Caki2 (cell line): ENCODE results near the gene MAGEB3. TPM values are rescaled to one million over a fixed set of nuclear protein-coding genes. Genes with fewer than 3 reads are reported as not detected.
A peak's percentile ranks its signal among the peaks of the same experiment; 100 is the strongest.
"Not testable (repeated sequence)": the region's sequence is repeated elsewhere in the genome, so short reads cannot be mapped to it uniquely, and the experiment has no call there.

ENCODE experiments used
- DNase-seq: peaks from one replicate; pipeline ENCODE4 v3.0.0-alpha.2; 2015; ENCODE audit warnings: low read depth
- in situ Hi-C: cut with HindIII; loops from 2 replicates; pipeline ENCODE4 v1.10.0; 2016; ENCODE audit warnings: low sequenced_read_pairs, low pct_unique_long_range_greater_than_20kb, mixed read lengths
- total RNA-seq: library from RNA; depleted of rRNA; stranded (reverse); fragments of >200 nt; shearing (Covaris generic); gene quantifications from 2 replicates; pipeline ENCODE4 v1.2.3, GENCODE V29; 2014; ENCODE audit warnings: low replicate concordance; rRNA removed

MAGEB3 gene, protein sequence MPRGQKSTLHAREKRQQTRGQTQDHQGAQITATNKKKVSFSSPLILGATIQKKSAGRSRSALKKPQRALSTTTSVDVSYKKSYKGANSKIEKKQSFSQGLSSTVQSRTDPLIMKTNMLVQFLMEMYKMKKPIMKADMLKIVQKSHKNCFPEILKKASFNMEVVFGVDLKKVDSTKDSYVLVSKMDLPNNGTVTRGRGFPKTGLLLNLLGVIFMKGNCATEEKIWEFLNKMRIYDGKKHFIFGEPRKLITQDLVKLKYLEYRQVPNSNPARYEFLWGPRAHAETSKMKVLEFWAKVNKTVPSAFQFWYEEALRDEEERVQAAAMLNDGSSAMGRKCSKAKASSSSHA
- total RNA-seq, result not detected in 2 replicates

DNA sequence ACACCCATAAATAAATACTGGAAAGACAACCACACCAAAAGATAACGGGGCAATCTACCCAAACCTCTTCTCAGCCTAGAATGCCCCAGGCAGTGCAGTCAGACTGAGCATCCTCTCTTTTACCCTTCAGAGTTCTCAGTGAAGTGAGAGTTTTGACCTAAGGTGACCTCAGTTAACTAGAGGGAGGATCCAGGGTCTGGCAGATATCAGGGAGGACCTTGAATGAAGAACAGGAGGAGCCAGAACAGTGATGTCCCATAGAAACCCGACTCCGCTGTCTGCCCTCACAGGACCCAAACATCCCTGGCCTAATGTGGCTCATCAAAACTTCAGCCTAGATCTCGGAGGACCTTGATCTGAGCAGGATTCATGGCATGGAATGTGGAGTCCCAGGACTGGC lies at the start of gene MAGEB3:
TSS of gene MAGEB3 (plus strand) at position 263 of the 400 bp plus-strand sequence. CDS start 5,268 bp downstream, outside the sequence.
- in situ Hi-C loops, result no loop called here
- DNase-seq, result no peak

DNA sequence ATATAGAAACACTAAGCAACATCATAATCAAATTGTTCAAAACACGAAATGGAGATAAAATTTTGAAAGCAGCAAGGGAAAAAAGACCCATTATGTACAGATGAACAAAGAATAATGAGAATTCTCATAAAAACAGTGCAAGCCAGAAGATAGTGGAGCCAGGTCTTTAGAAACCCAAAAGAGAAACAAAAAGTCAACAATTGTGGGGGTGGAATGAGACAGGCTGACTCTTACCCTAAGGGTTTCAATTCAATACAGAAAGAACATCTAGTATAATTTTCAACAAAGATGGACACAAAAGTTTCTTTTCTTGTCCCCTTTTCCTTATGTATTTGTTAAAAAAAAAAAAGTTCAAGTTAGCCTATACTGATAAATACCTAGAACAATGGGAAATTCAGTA lies 49.1 kb upstream of the MAGEB3 start:
- in situ Hi-C loops, result no loop called here

DNA sequence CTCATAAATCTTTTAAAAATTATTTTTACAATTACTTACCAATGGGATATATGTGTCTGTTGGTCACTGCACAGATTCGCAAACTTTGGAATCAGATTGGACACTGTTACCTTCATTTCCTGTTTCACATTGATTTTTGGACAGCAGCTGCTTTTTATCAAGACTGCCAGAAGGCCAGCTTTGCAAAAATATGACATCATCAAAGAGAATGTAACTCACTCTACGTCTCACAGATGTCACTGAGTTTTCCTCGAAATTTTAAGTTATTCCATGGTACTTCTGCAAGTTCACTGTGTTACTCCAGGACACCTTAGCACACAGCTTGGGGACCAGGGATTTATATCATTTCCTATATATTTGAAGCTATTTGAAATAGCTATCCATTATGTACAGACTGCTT lies 46.9 kb upstream of the MAGEB3 start:
- in situ Hi-C loops, result no loop called here
- DNase-seq, result no peak

More for the DNA sequence above, 49.1 kb upstream of the MAGEB3 start:
- no peak for DNase-seq

DNA sequence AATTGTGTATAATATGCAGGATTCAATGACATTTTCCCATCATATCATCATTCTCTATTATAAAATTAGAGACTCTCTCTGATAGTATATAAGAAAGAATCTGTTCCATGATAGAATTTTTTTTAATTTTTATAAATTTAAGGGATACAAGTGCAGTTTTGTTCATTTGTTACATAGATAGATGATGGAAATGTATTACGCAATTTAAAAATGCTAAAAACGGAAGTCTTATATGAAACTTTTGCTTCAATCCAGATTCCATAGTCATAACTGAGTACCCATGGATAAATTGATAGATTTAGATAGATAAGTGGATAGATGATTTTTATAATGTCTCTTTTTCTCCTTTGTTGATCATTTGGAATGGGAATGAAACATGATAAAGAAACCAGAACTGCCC lies 40.0 kb upstream of the MAGEB3 start:
- no peak for DNase-seq
- in situ Hi-C loops, result no loop called here

DNA sequence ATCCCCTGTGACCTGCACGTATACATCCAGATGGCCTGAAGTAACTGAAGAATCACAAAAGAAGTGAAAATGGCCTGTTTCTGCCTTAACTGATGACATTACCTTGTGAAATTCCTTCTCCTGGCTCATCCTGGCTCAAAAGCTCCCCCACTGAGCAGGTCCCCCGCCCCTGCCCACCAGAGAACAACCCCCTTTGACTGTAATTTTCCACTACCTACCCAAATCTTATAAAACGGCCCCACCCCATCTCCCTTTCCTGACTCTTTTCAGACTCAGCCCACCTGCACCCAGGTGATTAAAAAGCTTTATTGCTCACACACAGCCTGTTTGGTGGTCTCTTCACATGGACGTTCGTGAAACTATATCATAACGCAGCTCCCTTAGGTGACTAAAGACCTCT lies 36.5 kb upstream of the MAGEB3 start:
- DNase-seq, in situ Hi-C loops: not testable (repeated sequence)

- in situ Hi-C loops, result no loop called here
- no peak for DNase-seq
Measured at GRCh38 chrX:30196322-30196721, 34.1 kb upstream of the MAGEB3 start.

DNA sequence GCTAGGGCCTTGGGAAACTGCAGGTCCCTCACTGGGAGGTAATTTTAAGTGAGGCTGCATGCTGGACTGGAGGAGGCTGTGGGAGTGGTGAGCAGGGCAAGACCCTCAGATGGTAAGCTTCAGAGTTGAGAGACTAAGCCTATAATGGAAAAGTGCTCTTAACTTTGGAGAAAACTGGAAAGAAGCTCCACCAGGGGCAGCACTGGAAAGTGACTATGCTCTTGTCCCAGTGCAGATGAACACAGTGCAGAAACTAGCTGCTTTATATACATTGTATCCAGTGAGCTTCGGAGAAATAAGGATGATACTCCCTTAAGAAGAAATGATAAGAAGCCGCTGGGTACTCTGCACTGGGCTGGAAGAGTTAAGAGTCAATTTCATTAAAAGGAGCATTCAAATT lies 18.3 kb upstream of the MAGEB3 start:
- DNase-seq, result no peak
- in situ Hi-C loops, result no loop called here

- in situ Hi-C loops, result no loop called here
- no peak for DNase-seq
Measured at GRCh38 chrX:30215357-30215843, 15.1 kb upstream of the MAGEB3 start, which contains the start of gene MAGEB2. MAGEB2 (plus strand) TSS chrX:30215563; CDS start chrX:30218581, 3,018 bp downstream.

- DNase-seq, result no peak
- in situ Hi-C loops, result no loop called here
Measured at GRCh38 chrX:30217465-30217864, 13.0 kb upstream of the MAGEB3 start.

DNA sequence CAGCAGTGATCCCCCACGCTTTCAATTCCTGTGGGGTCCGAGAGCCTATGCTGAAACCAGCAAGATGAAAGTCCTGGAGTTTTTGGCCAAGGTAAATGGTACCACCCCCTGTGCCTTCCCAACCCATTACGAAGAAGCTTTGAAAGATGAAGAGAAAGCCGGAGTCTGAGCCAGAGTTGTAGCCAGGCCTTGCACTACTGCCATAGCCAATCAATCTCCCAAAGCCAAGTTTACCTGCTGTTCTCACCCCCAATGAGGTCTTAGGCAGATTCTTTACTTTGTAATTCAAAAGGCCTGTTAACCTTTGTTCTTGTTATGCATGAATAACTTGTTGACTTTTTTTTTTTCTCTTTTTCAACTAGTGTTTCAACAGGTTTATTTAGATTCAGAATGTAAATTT lies 11.1 kb upstream of the MAGEB3 start:
- no peak for DNase-seq
- in situ Hi-C loops, result no loop called here

- DNase-seq, result no peak
- in situ Hi-C loops, result no loop called here
Measured at GRCh38 chrX:30220661-30221060, 9.8 kb upstream of the MAGEB3 start.

DNA sequence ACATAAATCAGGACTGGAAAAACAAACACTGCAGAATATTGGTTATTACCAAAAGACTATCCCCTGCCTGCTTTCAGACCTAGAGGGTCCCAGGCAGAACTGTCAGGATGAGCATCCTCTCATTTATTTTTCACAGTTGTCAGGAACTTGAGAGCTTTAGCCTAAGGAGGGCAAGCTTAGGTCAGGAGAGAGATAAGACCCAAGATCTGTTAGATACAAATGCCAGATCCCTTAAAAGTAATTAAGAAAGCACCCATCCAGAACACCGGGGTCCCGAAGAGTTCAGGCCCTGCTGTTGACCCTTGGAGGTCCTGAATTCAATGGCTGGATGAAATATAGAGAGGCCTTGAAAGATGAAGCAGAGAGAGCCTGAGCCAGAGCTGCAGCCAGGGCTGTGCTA lies 5.9 kb upstream of the MAGEB3 start:
- peak; percentile 9 for DNase-seq
- in situ Hi-C loops, result no loop called here

DNA sequence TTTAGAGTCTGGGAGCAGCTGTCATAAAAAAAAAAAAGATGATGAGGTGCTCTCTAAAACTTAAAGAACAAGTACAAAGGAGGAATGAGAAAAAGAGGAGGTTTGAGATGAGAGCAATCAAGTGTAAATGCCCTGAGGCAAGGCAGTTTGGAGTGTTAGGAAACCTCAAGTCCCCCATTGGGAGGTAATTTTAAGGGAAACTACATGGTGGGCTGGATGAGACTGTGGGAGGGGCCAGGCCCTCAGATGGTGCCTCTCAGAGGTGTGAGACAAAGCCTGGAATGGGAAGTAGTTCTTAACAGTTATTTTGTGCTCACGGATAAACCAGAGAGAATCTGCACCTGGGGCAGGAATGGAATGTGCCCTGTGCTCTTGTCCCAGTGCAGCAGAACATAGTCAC lies 1.9 kb upstream of the MAGEB3 start:
- DNase-seq, result no peak
- in situ Hi-C loops, result no loop called here

- no peak for DNase-seq
- in situ Hi-C loops, result no loop called here
Measured at GRCh38 chrX:30241724-30242415, 11.4 kb downstream of the MAGEB3 start, which contains the start of gene MAGEB4. MAGEB4 (plus strand) TSS chrX:30242000; CDS start chrX:30242136, 136 bp downstream.

DNA sequence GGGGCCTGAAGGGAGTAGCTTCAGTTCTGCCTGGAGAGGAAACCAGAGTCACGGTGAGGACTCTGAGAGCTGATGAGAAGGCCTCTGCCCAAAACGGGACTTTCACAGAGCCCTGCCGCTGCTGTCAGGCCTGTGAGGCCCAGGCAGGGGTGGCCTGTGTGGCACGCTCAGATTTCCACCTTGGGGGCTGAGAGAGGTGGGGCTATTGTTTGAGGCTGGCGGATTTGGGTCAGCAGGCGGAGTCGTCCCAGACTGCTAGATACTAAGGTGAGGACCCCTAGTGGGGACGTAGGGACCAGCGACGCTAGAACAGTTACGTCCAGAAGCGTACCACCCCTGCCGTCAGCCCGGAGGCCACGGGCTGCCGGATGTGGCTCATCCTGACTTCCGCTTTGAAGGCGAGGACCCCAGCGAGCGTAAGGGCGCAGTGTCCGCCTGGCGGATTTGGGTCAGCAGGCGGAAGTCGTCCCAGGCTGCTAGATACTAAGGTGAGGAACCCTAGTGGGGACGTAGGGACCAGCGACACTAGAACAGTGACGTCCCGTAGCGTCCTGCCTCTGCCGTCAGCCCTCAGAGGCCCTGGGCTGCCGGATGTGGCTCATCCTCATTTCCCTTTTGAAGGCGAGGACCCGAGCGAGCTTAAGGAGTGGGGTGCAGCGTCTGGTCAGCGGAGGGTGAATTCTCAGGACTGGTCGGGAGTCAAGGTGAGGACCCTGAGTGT lies 16.5 kb downstream of the MAGEB3 start, which contains the start of gene MAGEB1:
TSS of gene MAGEB1 (plus strand) at position 378 of the 721 bp plus-strand sequence. CDS start 3,348 bp downstream, outside the sequence.
- in situ Hi-C loops, result no loop called here
- DNase-seq, result no peak

DNA sequence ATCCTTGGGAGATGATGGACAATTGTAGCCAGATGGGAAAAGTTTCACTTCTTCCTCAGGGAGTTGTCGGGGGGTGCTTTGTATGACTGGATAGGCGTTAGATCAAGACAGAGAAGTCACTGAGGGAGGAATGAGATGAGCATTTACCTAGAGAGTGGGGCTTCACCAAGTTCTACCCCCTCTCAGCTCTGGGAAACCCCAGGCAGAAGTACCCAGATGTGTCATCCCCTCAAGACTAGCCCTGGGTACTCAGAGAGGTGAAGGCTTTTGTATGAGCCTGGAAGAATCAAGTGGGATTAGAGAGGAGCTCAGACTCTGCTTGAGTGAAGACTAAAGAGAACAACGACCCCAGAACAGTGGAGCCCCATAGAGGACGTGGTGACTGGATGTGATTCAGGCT lies 18.4 kb downstream of the MAGEB3 start:
- in situ Hi-C loops, result no loop called here
- DNase-seq, result no peak

GRCh38 chrX:30253257-30253656 lies 22.8 kb downstream of the MAGEB3 start:
- in situ Hi-C loops, result no loop called here
- no peak for DNase-seq

GRCh38 chrX:30259927-30260326 lies 29.5 kb downstream of the MAGEB3 start:
- DNase-seq, result no peak
- in situ Hi-C loops, result no loop called here

DNA sequence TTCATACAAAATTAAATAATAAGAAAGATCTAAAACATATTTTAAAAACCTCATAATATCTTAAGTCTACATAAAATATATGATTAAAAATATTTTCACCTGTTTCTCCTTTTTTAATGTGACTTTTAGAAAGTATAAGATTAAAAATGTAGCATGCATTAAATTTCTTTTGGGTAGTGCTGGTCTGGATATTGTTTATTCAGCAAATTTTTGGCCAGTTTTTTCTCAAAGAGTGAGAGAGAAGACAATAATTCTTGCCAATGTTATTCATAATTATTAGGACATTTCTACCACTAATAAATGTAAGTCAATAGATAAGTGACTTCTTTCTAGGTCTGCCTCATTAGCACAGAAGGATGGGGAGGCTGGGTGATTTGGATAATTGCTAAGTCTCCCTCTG lies 30.6 kb downstream of the MAGEB3 start:
- no peak for DNase-seq
- in situ Hi-C loops, result no loop called here
